Forelimb muscle (tissue), 1 donor: ENCODE data around the gene ELMO1. TPM values are rescaled to one million over a fixed set of nuclear protein-coding genes. Genes with fewer than 3 reads are reported as not detected.

Experiments
- DNase-seq: peaks from one replicate; pipeline ENCODE4 v3.0.0-alpha.2; 2013; ENCODE audit warnings: low read depth
- polyA plus RNA-seq: library from polyadenylated mRNA; unstranded; fragments of 120-200 nt; gene quantifications from one replicate; pipeline ENCODE4 v1.2.1, GENCODE V29; 2013; ENCODE audit not compliant: insufficient read length

Gene ELMO1
- polyA plus RNA-seq, 1 donor: 24.5 TPM

- no peak for DNase-seq
Observed at GRCh38 chr7:37018954-37019353, 429.7 kb downstream of the ELMO1 start.

DNA sequence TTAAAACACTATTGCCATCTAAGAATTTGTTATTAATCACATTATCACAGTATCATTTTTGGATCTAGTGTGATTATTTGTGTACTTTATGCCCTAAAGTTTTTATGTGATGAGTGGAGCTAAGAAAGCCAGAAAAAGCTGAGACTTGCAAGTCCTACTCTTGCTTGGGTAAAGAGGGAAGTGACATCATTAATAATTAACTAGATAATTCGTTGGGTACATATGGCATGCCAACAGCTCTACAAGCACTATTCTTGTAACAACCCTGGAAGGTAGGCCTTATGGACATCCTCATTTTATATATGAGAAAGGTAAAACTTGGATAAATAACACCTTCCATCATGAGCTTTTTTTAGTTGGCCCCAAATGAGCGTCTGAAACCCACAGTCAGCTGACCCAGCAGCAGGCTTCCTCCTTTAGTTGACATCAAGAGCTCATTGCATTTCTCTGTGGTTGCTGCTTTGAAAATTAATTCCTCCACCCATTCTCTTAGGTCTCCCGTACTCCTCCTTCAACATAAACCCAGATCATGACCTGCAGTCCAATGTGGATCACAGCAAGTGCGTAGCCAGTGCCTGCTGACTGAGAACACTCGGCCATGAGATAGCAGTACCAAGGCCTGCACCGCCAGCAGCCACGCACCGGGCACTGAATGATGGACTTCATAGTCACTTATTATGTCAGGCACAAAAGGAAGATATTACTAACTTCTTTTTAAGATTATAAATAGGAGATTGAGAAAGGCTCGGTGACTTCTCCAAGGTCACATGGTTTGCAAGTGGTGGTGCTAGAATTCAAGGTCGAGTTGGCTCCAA lies 432.4 kb downstream of the ELMO1 start:
- DNase-seq: no peak

GRCh38 chr7:37015353-37016034 lies 433.2 kb downstream of the ELMO1 start:
- DNase-seq: no peak

DNA sequence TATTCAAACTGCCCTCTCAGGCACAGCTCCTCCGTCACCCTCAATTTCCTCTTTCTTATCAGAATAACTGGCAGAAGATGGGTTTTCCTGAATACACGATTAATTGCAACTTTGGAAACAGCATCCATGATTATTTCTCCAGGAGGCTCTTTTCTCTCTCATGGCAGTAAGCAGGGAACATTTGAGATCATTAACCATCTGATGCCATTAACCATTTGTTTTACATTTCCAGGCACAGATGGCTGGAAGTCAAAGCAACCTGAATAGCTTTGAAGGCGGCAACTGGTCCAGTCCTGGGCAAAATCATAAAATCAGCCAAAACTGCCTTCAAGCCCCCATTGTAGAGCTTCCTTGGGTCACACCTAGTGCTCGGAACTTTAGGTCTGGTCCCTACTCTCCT lies 434.9 kb downstream of the ELMO1 start:
- no peak for DNase-seq

DNA sequence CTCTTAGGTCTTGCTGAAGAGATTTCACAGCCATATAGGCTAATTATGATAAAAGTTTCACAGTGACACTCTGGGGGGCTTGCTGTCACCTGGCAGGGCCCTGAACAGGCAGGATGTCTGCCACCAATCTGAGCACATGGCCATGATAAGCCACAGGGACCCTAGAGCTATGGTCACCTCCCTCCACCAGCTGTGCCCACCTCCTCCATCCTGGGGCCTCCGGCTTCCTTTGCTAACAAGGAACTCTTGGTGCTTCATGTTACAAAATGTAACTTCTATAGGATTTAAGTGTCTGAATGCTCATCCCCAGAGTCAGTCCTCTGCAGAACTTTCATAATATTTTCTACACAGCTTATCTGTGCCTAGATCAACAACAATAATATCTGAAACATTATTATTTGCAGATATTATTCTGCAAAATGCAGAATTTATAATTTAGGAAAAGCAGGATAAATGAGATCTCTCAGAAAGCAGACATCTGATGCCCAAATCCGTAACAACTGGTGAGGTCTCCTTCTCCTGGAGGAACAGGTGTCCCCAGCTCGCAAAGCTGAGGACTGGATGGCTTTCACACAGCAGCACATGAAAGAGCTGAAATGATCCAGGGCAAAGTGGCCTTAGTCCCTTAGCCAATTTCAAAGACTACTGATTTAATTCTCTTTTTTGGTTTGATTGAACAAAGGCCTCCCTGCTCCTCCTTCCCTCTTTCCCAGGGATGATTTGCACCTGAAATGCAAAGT lies 437.3 kb downstream of the ELMO1 start:
- DNase-seq: no peak

DNA sequence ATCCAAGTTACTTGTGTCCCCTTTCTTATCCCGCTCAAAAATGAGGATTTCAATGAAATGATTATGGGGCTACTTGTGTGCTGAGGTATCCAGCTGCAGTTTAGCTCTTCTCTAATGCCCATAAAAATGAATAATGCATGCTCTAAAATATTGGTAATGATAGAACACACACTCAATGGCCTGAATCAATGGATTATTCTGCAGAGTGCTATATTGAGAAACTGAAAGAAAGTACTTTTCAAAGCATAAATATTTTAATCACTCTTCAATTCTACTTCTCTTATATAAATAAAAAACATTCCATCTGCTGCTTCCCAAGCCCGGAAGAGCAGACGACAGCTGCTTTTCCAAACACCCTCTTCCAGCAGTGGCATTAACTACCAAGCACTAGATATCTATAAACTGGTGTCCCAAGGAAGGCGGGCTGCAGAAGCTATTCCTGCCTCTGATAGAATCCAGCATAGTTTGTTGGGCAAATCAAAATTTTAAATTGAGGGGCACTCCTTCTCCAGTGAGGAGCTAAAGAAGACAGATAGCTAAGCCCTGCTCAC lies 439.5 kb downstream of the ELMO1 start:
- no peak for DNase-seq

DNA sequence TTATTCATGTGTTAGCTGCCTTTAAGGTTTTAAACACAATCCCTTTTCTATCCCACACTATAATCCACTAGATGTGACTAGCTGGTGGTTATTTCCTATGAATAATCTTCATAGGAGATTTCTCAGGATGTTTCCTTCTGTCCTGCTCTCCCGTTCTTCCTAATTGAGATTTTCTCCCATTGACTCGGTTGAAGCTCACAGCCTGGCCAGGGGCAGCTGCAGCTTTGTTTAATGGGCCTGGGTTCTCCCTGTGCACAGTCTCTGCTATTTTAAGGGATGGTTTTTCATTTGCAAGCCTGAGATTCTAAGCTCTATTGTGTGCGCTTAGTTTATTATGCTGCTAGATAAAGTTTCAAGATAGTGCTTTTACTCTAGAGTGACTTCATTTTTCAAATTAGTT lies 441.0 kb downstream of the ELMO1 start:
- DNase-seq: no peak

GRCh38 chr7:37007268-37007667 lies 441.4 kb downstream of the ELMO1 start:
- no peak for DNase-seq

DNA sequence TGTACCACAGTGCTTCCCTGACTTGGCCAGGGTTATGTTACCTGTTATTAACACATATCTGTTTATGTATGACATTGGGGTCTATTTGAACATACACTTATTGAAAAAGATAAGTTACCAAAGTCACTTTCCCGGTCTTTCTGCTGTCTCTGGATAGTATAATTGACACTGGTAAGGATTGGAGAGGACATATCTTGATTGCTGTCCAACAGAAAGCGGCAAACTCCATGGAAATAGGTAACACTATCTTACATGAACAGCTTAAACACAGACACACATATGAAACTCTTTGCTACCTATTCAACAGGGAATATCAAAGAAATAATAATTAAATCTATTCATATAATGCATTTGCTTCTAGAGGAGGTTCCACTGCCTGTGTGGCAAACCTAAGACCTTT lies 441.9 kb downstream of the ELMO1 start:
- DNase-seq: no peak

DNA sequence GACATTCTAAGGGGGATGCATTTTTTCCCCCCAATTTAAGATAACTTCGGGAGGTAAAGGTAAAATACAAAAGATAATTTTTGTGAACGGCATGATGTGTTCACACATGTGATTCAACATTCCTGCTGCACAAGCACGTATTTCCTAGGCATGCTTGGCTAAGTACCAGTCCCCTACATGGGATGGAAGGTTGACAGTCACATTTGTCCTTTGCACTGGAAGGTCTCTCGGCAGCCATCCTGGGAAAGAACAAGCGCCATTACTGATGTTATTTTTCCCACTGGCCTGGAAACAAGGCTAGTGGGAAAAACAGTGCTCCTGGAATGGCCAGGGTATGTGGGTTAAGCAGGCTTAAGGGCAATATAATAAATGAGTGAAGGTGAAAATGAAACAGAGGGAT lies 448.2 kb downstream of the ELMO1 start:
- no peak for DNase-seq

GRCh38 chr7:36999626-37000485 lies 448.8 kb downstream of the ELMO1 start:
- no peak for DNase-seq

DNA sequence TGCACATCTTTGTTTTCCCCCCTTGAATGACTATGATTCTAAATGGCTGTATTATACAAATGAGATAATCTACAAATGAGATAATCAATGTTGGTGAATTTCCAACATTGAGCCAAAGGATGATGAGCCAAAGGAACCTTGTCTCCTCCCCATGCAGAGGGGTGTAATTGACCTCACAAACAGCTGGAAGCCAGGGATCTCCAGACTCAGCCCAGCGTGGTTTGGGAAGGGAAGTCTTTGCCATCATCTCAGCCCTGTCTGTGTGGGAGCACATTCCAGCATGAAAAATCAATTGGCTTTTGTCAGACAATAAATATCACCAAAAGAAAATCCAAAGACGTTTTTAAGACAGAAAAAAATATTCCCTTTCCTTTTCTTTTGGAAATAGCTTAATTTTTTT lies 452.9 kb downstream of the ELMO1 start:
- no peak for DNase-seq

- no peak for DNase-seq
Observed at GRCh38 chr7:36994456-36995112, 454.1 kb downstream of the ELMO1 start.

GRCh38 chr7:36986948-36987724 lies 461.5 kb downstream of the ELMO1 start:
- DNase-seq: no peak

GRCh38 chr7:36986511-36986933 lies 462.1 kb downstream of the ELMO1 start:
- no peak for DNase-seq

GRCh38 chr7:36985866-36986400 lies 462.7 kb downstream of the ELMO1 start:
- DNase-seq: no peak

- no peak for DNase-seq
Observed at GRCh38 chr7:36985316-36985715, 463.3 kb downstream of the ELMO1 start.

DNA sequence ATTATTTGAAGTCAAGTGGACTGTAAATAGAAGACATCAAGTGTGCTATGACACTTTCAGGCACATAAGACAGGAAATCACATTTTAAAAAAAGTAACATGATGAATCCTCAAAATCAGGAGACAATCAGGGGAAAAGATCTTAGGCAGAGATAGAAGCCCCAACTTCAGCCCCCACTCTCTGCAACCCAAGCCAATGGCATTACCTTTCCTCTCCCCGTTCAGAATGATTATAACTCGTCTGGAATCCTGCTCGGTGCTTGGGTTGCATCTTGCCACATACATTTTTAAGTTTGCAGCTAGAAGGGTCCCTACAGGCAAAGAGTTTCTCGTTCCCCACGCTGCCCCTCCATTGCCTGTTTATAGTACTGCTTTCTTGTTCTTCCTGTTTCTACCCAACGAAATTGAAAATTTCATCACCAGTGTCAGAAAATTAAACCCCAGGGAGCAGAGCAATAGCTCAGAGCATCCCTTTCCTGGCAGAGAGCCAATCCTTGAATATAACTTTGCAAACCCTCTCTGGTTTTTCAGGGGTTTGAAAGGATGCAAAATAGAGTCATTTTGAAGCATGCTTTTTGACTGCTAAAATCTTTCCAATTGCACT lies 463.9 kb downstream of the ELMO1 start:
- no peak for DNase-seq

DNA sequence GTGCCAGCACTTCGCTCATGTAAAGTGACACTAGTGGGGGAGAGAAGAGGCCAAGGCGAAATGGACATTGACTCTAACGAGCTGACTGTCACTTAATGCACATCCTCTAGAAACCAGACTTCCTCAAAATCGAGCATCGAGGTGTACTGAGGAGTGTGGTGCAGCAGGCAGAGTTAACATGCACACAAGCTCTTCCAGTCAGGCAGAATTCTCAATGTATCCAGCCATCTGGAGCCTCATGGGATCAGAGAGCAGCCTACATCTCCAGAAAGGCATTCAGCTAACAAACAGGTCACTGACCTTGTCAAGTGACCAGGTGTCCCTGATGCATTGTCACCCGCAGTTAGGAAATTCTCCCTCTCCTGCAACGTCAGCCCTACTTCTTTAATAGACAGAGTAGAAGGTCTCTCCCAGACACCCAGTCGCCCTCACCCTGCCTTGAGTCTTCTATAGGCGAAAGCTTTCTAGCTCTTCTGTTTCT lies 464.6 kb downstream of the ELMO1 start:
- DNase-seq: no peak
